Mammary epithelial cell (primary cell): Measurements from ENCODE around the gene SERPINB6.

ENCODE experiments used
- CTCF ChIP-seq, 2 donors: IDR thresholded peaks in 1 of 2; conservative IDR thresholded peaks in 1 of 2; 2 replicates each; pipeline ENCODE4 v1.5.1; 2011 to 2012; ENCODE audit warnings: inconsistent platforms in 2 of 2, low read length in 2 of 2, mild to moderate bottlenecking in 2 of 2, control low read depth in 1 of 2, low read depth in 1 of 2; ENCODE audit not compliant: insufficient read depth in 1 of 2; ENCODE audit errors: extremely low read depth in 1 of 2
- EZH2 ChIP-seq: IDR thresholded peaks from 2 replicates; pipeline ENCODE4 v1.6.1; 2012; ENCODE audit warnings: low read length, inconsistent platforms, borderline replicate concordance

GRCh38 chr6:2952557-2953095, 18.7 kb downstream of the SERPINB6 start:
- TF ChIP-seq CTCF (conservative IDR thresholded peaks at IDR 0.05 in 1 of 2, IDR thresholded peaks at IDR 0.05 in 1 of 2; ENCODE audit: extremely low read depth in 1 of 2, insufficient read depth in 1 of 2, low read depth in 1 of 2, low read length in 2 of 2) (peak; percentile 79 to 93), EZH2 (no peak)
